GM19328 (cell line): ENCODE measurements around the gene GJC2.

ENCODE experiments used
- ATAC-seq: cut with Tn5 transposase; IDR thresholded peaks from one replicate; pipeline ENCODE4 v1.9.1; 2021; ENCODE audit warnings: mild to moderate bottlenecking, moderate library complexity; ENCODE audit not compliant: unreplicated experiment

Gene GJC2

DNA sequence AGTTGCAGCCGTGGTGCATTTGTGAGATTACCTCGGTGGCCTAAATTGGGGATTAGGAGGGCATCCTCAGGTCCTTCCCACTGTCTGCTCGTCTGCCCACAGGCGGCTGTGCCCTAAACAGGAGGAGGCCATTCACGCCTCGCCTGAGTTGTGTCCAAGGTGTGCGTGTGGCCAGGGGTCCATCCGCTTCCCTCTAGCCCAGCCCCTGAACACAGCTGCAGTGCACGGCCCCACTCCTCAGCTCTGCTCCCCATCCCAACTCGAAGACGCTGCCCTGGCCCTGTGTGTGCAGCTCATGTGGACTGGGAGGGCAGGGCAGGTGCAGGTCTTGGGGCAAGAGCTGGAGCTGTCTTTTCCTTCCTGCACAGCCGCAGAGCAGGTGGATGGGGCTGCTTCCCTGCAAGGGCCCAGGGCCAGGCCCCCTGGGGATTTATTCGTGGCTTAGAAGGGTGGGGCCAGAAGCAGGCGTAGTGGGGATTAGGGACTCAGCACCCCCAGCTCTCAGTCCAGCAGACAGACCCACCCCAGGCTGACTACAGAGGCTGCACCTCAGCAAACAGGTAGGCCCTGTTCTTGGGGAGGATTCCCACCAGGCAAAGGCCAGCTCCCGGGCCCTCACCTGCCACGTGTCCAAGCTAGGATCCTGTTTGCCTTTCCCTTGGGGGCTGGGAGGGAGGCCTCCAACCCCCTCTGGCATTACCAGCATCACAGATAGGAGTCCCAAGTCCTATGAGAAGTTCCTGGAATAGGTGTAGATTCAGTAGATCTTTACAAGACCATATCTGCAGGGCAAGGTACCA lies 5.3 kb upstream of the GJC2 start:
- no peak for ATAC-seq

GRCh38 chr1:228144993-228145343 lies 4.8 kb upstream of the GJC2 start:
- no peak for ATAC-seq

DNA sequence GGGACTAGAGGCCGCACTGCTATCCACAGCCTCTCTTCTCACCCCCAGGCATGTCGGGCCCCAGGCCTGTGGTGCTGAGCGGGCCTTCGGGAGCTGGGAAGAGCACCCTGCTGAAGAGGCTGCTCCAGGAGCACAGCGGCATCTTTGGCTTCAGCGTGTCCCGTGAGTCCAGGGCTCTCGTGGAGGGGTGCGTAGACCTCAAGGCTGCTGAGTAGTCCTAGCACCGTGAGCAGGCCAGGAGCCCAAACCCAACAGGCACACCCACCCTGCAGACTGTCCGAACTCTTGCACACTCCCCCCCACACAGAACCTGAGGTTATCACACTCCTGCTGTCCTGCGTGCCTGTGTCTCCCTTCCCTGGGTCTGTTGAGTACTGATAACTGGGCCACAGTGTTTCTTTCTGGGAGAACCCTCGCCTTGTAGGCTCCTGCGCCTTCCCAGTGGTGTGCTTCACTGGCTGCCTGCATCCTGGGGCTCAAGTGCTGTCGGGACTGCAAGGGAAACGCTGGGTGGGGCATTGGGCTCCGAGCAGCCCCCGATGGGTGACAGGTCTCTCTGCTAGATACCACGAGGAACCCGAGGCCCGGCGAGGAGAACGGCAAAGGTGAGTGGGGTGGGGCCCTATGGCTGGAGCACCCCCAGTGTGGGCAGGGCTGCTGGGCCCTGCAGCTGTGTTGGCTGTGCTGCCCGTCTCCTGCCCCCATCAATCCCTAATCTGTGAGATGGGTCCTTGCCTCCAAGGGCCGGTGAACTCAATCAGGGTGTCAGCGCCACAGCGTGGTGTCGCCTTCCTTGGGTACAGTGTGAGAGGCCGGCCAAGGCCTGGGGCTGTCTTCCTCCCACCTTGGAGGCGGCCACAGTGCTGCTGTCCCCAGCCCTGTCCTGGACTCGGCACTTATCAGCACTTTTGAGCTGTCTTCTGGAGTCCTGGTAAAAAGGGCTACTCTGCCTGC lies 4.0 kb upstream of the GJC2 start:
- no peak for ATAC-seq

GRCh38 chr1:228146417-228147150 lies 3.1 kb upstream of the GJC2 start:
- ATAC-seq, result no peak

GRCh38 chr1:228147151-228147693 lies 2.5 kb upstream of the GJC2 start:
- no peak for ATAC-seq

GRCh38 chr1:228147768-228148167 lies 2.0 kb upstream of the GJC2 start:
- no peak for ATAC-seq

GRCh38 chr1:228148196-228148861 lies 1.4 kb upstream of the GJC2 start:
- no peak for ATAC-seq

DNA sequence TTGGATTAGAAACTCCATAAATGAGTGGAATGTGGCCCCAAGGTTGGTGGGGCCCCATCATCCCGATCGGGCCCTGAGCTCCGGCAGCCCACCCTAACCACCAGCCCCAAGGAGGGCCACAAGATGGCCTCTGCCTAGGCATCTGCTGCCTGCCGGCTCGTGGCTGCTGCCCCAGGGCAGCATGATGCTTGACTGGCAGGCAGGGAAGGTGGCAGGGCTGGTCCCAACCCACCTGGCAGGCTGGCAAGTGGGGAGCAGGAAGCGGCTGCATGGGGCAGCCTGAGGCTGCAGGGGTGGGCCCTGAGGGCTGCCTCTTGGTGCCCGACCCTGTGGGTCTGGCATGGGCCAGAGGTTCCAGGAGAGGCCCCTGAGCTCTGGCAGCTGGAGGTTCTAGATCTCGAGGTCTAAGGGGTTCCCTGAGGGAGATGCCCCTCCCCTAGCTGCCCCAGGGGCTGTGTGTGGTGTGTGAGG lies 760 bp upstream of the GJC2 start:
- ATAC-seq, result no peak

DNA sequence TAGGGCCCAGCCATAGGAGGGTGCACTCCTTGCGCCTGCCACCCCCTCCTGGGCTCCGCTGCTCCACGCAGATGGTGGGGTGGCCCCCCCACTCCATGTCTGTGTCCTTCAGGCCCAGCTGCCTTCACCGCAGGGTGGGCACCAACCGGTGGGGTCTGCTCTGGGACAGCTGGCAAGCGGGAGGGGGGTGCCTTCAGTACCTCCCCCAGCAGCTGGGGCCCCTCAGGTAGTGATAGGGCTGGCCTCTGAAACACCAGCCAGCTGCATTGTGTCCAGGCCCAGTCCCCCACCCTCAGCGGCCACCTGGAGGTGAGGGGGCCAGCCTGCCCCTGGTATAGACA lies 360 bp downstream of the GJC2 start:
- no peak for ATAC-seq

GRCh38 chr1:228150461-228151179 lies 890 bp downstream of the GJC2 start:
- ATAC-seq, result no peak

- ATAC-seq, result no peak
Observed at GRCh38 chr1:228151180-228151925, 1.6 kb downstream of the GJC2 start.

DNA sequence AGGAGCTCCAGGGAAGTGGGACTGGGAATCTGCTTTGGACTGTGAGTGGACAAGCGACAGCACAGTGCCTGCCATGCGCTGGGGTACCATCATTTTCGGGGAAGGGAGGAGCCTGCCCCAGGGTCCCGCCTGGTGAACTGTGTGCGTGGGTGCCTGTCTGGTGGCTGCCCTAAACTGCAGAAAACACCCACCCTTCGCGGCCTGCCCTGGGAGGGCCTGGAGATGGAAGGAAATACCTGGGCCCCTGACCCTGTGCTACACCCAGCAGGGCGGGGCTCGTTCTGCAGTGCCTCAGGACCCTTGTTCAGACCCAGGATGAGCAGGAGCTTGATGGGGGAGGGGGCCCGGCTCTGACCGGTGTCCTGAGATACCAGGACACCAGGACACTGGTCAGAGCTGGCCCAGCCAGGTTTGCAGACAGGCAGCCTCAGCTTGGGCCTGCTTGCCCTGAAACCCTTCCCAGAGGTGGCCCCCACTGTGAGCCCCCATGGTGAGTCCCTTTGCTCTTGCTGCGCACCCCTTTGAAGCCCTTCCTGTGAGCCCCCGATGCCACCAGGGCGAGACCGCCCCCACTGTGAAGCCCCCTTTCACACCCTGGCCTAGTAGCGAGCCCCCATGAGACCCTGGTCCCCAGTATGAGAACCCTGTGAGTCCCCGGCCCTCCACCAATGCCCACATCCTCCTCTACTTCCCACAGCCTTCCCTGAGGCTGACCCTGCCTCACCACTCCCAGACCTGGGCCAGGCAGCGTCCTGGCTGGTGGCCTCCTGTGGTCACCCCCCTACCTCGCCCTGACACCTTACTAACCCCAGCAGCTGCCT lies 2.6 kb downstream of the GJC2 start:
- ATAC-seq, result no peak

- ATAC-seq, result no peak
Observed at GRCh38 chr1:228152918-228153258, 3.2 kb downstream of the GJC2 start.

GRCh38 chr1:228154021-228154669 lies 4.4 kb downstream of the GJC2 start:
- no peak for ATAC-seq

DNA sequence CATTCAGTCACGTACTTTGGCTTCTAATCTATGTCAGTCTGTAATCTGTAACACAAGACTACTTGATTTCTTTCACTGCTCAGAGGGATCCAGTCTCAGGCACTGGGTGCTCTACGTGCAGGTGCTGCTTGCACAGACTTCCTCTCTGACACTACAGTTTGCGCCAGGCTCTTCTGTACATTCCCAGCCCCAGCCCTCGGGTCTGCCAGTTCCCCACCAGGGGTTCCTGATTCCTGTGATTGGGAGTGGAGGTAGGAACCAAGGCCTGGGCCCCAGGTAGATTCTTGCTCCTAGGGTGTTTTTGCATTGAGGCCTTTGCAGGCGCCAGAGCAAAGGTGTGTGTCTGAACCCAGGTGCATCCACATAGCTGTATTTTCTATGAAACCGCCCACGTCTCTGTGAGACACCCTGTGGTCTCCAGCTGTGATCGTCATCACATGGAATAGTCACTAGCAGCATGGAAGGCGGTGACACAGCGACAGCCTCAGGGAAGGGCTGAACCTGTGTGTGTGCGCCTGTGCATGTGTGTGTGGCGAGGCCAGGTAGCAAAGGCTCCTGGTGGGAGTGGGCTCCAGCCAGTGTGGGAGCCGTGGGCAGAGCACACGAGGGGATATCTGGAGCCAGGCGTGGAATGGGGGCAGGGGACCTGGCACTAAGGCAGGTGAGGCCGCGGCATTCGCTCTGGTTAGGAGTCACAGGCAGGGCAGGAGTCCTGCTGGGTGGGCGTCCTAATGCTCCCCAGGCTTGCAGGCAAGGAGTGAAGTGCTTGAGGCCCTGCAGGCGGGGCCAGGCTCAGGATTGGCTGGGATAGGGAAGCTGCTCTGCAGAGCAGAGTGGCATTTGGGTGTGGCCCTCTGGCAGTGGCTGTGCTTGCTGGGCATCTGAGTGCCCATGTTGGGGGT lies 5.2 kb downstream of the GJC2 start:
- no peak for ATAC-seq

- no peak for ATAC-seq
Observed at GRCh38 chr1:228155596-228156514, 6.1 kb downstream of the GJC2 start.
